Stimulated activated CD4-positive, alpha-beta T cell treated with anti-CD3 and anti-CD28 coated beads, Interleukin-12 subunit alpha, Interleukin-12 subunit beta, amount 100 ng/mL, for 4 hours (primary cell): ENCODE data around the gene TMEM223.
"Not testable (repeated sequence)": the region's sequence is repeated elsewhere in the genome, so short reads cannot be mapped to it uniquely, and the experiment has no call there.

ENCODE experiments used
- DNase-seq: peaks from one replicate; pipeline ENCODE4 v3.0.0-alpha.2; 2020

TMEM223 gene

DNA sequence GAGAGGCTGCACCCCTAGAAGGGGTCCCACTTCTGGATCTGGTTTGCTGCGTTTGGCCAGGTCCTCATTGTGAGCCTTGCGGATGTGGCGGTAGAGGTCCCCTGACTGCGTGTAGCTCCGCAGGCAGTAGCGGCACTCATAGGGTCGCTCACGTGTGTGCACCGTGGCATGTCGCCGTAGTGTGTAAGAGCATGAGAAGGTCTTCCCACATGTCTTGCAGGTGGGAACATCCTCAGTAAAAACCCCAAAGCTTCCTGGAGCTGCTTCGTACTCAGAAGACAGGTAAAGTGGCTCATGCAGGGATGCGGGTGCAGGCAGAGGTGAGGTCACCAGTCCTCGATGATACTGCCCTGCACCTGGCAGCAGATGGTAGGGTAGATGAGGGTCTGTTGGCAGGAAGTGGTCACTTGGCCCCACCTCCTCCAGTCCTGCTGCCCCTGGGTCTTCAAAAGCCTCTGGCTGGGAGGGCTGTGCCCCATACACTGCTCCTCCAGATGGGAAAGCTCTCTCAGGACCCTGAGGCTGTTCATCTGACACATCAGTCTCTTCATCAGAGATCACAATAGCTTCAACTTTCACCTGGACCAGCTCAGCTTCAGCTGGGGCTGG, 39.5 kb downstream of the TMEM223 start:
- no peak for DNase-seq

DNA sequence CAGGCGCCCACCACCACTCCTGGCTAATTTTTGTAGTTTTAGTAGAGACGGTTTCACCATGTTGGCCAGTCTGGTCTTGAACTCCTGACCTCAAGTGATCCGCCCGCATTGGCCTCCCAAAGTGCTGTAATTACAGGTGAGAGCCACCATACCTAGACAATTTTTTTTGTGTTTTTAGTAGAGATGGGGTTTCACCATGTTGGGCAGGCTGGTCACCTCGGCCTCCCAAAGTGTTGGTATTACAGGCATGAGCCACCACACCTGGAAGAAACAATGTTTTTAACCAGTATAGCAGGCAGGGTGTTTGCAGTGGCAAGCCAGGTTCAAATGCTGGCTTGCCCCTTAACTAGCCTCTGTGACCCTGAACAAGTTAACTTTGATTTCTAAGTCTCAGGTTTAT, 41.9 kb downstream of the TMEM223 start:
- not testable (repeated sequence) for DNase-seq

DNA sequence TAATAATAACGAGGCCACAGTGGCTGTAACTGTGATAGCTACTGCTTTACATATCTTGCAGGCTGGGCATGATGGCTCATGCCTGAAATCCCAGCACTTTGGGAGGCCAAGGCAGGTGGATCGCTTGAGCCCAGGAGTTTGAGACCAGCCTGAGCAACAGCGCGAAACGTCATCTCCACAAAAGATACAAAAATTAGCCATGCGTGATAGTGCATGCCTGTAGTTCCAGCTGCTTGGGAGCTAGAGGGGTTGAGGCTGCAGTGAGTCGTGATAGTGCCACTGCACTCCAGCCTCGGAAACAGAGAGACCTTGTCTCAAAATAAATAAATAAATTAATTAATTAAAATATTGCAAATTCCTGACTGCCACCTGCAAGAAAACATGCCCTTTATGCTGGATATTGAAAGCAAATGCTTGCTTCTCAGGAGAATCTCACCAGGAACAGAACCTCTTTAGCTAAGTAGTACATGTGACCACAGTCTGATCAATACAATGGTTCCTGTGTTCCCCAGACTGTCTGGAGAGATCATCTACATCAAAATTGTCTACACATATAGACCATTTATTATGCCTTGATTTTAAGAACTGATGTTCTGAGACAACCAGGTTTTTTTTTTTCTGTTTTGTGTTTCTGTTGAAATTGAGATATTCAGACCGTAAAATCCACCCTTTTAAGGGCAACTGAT, 44.2 kb downstream of the TMEM223 start:
- no peak for DNase-seq
